T-helper 2 cell (primary cell): ENCODE measurements around the gene GTF2H1.
A peak's percentile ranks its signal among the peaks of the same experiment; 100 is the strongest.

Source experiments
- DNase-seq, 5 experiments: peaks; one replicate each; pipeline versions ENCODE4 v3.0.0 to v3.0.0-alpha.2; 2012 to 2022
- total RNA-seq, 2 donors: gene quantifications; one replicate each; lab custom pipeline; 2026; lab: John Stamatoyannopoulos, UW

GTF2H1 gene
- total RNA-seq: 26.5 to 40.2 reads per million in 2 donors

- DNase-seq: peak; percentile 81 to 99 (median 94)
Observed at GRCh38 chr11:18321969-18322711, at the start of gene GTF2H1, which contains the start of gene HPS5. TSS of gene GTF2H1 (plus strand) at chr11:18322567. CDS start at chr11:18333075, 10,508 bp downstream. TSS of gene HPS5 (minus strand) at chr11:18322140. CDS start at chr11:18317858, 4,282 bp downstream.

DNA sequence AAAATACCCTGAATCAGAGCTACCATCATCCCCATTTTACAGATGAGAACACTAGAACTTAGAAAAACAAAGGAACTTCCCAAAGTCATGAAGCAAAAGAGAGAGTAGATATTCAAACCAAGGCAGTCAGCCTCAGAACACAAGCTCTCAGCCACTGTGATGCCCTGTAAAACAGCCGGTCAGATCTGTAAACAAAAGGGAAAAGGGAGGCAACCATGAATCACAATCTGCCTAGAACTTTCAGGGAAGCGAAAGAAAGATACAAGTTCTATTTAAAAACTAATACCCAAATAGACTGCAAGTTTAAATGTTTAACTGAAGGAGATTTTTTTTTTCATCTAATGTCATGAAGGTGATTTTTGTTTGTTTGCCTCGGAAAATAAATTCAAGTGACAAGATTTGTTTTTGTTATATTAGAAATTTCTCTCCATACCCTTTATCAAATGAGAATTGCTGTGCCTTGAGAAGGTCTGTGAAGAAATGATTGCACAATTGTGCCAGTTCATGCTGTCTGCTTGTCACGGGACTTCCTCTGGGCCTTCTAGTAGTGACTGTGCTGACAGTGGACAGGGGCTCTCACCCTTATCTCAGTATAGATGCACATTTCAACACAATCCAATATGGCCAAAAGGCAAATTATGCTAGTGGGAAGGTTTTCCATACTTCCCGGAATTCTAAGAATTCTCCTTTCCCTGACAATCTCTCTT lies 44.6 kb upstream of the GTF2H1 start:
- DNase-seq: no peak

- DNase-seq: peak in 1 of 5 experiments; percentile 67
Observed at GRCh38 chr11:18280438-18281045, 41.8 kb upstream of the GTF2H1 start.

- no peak for DNase-seq
Observed at GRCh38 chr11:18282626-18283025, 39.7 kb upstream of the GTF2H1 start.

DNA sequence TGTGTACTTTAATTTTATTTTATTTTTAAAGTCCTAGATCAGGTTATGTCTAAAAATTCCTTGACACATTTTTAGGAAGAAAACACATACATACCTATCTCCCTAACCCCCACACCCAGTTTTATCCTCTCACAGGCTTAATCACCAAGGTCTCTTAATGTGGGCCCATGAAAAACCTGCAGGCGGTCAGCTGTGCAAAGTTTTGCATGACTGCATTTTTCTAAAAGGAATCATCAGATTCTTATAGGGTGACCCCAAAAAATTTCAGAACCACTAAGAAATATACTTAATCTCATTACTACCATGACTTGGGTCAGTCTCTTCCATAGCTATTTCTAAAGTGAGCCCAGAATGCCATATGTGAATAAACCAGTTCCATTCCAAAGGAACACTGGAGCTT lies 36.5 kb upstream of the GTF2H1 start:
- DNase-seq: no peak

DNA sequence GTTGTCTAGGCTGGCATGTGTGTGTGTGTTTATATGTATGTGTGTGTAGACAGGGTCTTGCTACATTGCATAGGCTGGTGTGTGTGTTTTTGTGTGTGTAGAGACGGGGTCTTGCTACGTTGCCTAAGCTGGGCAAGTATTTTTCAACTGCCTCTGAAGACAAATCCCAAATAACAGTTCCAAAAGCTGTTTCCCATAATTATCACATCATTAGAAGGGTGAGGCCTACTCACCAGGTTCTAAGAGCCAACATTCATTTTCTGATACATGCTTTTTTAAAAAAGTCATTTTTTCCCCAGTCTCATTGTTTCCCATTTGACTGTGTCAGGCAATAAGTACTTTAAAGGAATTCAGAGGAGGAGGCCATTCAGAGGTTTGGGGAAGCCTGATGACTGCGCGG lies 33.5 kb upstream of the GTF2H1 start:
- no peak for DNase-seq

DNA sequence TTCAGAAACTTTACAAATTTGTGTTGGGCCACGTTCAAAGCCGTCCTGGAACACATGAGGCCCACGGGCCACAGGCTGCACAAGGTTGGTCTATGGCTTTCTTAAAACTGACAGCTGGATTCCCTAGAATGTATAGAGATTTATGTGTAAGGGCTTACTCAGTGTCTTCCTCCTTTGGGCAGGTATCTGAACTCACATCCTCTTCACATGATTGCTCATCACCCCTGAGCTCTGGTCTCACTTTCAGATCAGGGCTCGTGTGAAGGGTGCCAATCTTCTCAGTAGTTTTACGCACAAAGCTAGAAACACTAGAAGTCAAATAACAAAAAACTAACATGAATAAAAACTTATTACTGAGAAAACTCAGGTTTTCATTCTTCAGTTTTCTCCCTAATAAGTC lies 27.5 kb upstream of the GTF2H1 start:
- peak in 1 of 5 experiments; percentile 42 for DNase-seq

DNA sequence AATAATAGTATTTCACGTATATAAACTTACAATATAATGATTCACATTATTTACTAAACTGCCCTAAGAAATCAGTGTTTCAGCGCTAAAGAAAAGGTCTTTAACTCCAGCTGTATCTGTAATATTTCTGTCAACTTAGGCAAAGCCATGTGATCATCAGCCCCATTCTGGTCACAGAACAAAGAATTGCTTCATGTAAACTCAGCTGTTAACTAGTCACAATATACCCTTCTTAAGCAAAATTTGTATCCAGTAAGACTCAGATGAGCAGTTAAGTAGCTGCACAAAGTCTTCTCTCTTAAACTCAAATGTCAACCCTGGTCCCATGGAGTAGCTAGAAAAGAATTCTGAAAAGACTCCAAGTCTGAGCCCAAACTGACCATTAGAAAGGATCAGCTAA lies 27.1 kb upstream of the GTF2H1 start:
- no peak for DNase-seq

DNA sequence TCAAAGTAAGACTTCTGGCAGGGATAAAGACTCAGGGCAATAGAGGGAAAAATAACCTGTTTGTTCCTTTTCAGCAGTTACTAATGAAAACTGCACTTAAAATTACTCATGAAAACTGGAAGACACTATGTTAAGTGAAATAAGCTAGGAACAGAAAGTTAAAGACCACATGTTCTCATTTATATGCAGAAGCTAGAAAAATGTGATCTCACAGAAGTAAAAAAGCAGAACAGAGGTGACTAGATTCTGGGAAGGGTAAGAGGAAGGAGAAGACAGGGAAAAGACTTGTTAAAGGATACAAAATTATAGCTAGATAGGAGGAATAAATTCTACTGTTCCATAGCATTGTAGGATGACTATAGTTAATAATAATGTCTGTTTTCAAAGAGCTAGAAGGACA lies 22.6 kb upstream of the GTF2H1 start:
- no peak for DNase-seq

- no peak for DNase-seq
Observed at GRCh38 chr11:18304745-18305144, 17.6 kb upstream of the GTF2H1 start.

DNA sequence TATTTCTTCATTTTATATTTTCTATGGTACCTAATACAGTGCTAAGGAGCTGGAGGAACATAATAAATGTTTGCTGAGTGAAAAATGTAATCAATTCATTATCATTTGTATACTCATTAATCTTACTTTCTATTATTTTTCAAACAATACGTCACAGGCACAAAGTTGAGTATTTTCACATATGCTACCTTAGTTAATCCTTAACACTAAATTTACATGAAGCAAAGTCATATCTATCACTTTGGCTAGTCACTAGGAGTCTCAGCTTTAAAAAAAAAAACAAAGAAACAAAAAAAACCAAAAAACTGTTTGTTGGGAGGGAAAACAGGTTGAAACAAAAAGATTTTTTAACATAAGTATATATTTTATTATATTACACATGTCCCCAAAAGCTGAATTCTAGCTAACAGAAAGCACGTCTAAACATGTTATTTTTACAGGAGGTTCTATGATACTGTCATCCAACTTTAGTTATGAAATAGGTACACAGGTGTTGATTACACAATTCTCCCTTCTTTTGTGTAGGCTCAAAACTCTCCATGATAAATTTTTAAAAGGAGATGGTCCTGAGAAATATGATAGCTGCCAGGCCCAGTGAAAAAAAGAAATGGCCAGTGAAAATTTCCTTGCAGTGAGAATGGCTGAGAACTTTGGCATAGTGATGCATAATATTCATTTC lies 14.8 kb upstream of the GTF2H1 start:
- no peak for DNase-seq

- no peak for DNase-seq
Observed at GRCh38 chr11:18308242-18308641, 14.1 kb upstream of the GTF2H1 start.

GRCh38 chr11:18309691-18310090 lies 12.7 kb upstream of the GTF2H1 start:
- no peak for DNase-seq

DNA sequence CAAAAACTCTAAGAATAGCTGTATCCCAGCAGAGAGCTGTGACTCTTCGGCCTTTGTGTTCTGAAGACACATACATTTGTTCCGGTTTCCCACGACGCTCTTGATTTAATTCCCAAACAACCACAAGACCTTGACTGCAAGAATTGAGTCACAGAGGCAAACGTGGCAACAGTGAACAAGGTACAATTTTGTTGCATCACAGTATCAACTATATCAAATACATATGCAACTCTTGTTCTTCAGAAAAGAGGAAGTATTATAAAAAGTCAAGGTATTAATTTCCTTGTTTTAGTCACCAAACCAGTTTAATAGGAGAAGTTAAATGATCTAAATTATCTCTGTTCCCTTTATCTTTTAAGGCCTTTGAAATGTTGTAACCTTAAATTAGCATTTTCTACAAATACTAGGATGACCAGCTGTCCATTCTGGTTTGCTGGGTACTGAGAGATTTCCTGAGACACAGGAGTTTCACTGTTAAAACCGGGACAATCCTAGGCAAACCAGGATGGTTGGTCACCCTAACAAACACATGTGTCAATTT lies 11.5 kb upstream of the GTF2H1 start:
- DNase-seq: no peak

DNA sequence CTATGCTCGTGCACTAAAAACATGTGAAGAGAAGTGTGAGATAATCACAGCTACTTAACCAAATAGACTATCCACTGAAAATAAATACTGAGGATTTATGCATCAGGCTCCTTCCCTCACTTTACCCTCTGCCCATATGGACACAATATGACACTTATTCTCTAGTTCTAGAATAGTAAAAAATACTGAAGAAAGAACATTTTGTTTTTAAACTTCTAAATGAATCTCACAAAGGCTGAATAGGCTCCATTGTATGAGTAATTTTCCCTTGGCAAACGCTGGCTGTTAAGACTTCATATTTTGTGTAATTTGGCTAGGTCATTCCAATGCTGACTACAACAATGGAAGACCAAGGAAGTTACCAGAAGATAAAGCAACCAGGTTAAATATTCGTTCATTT lies 10.4 kb upstream of the GTF2H1 start:
- DNase-seq: no peak

DNA sequence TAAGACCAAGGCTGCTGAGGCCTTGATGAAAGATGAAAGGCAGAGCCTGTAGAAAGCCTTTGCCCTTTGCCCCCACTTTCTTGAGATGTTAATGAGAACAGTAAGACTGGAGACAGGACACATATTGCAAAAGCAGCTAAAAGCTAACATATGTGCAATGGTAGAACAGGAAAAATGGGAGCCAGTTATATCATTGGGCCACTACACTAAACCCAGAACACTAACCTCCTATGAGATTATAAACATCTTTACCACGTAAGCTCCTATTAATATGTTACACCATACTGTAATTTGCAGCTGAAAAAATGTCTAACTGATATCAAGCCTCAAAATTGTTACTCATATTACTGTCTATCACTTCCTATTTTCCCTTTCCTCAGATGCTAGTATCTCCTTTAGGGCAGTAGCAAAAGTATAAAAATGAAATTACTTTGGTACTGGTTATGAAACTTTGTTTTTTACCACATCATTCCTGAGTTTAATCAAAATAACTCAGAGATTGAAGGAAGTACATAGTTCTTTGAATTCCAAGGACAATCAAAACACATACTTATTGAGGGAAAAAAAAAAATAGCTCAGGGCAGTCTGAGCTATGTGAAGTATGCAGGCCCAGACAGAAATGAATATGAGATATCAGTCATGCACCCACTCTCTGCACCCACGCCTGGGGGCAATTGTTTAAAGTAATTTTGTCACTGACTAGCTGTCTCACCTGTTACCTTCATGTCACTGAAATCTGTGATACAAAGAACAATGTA lies 9.5 kb upstream of the GTF2H1 start:
- no peak for DNase-seq

DNA sequence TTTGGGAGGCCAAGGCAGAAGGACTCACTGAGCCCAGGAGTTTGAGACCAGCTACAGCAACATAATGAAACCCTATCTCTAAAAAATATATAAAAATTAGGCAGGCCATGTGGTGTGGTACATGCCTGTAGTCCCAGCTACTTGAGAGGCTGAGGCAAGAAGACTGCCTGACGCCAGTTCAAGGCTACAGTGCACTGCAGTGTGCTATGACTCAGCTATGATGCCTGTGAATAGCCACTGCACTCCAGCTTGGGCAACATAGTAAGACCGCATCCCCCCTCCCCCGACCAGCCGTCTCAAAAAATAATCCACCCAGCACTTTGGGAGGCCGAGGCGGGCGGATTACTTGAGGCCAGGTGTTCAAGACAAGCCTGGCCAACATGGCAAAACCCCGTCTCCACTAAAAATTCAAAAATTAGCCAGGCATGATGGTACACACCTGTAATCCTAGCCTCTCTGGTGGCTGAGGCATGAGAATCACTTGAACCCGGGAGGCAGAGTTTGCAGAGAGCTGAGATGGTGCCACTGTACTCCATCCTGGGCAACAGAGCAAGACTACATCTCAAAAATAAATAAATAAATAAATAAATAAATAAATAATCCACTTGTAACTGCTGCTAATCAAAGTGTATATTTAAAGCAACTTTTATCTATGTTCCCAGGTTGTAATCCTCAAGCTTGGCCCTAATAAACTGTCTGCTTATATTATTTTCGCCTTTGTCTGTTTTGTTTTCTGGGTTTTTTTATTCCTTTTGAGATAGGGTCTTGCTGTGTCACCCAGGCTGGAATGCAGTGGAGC lies 8.2 kb upstream of the GTF2H1 start:
- DNase-seq: no peak

DNA sequence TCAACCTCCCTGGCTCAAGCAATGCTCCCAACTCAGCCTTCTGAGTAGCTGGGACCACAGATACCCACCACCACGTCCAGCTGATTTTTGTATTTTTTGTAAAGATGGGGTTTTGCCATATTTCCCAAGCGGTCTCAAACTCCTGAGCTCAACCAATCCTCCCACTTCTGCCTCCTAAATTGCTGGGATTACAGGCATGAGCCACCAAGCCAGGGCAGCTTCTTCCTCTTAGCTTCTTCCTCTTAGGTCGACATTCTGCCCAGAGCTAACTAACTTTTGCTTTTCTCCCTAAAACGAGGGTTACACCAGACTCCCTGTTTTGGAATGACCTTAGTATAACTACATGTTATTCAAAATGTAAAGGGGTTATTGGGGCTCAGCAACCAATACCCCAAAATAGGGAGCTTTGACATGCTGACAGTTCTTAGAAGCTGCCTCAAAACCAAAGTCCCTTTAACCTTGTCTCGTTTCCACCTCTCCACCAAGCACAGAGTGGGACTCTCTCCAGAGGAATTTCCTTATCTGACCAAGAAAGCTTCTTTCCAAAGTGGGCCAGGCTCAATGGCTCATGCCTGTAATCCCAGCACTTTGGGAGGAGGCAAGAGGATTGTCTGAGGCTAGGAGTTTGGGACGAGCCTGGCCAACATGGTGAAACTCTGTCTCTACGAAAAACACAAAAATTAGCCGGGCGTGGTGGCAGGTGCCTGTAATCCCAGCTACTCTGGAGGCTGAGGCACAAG lies 7.4 kb upstream of the GTF2H1 start:
- DNase-seq: no peak

DNA sequence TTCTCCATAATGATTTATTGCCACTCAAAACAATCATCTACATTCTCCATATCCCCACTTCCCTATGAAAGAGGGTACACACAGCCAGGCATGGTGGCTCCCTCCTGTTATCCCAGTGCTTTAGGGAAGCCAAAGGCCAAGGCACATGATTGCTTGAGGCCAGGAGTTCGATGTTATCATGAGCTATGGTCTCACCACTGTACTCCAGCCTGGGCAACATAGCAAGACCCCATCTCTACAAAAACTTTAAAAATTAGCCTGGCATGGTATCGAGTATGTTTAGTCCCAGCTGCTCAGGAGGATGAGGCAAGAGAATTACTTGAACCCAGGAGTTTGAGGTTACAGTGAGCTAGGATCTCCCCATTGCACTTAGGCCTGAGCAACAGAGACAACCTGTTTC lies 6.5 kb upstream of the GTF2H1 start:
- DNase-seq: no peak

- DNase-seq: no peak
Observed at GRCh38 chr11:18317551-18317950, 4.8 kb upstream of the GTF2H1 start.
